ENCODE data around the gene WDR35. TPM values are rescaled to one million over a fixed set of nuclear protein-coding genes. Genes with fewer than 3 reads are reported as not detected.

WDR35 gene
- 7.9 and 9.4 TPM in 2 replicates for total RNA-seq (2014; rRNA removed; shearing (Covaris generic))

DNA sequence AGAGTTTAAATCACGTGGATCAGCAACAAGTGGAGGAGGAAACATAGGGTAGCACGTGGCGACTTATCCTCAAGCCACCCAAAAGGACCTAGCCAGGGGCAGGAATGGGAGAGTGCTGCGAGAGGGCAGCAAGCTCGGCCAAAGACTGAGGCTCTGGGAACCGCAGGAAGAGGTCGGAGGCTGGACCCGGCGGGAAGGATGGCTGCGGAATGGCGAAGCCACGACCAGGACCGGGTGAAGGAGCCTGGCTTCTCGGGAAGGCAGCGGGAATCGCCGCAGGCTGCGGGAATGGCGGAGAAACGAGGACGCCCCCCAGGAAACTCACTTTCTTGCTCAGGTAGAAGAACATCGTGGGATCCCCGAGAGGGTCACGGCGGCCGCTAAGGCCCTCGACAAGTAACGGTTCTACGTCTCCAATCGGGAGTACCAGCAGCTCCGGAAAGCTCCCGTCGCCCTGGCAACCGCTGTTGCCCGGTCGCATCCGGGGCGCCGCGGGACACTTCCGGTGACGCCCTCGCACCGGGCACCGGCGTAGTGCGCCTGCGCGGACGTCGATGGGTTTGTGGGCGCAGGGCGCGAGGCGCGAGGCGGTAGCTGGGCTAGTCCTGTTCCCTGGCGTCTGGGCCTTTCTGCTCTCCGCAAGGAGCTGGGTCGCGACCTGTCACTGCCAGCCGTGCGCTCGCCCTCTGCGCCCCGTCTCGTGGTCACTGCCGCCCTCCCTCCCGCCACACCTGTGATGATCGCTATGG lies at the start of gene WDR35:
WDR35 (minus strand) TSS at position 439 of the 749 bp plus-strand sequence; CDS start at position 349, 90 bp downstream.
- Histone ChIP-seq H3K4me1 (replicated peaks) (peaks cover 14% of the 10 kb centered on the region), H3K36me3 (peaks cover 5% of the 10 kb centered on the region; the same call in 1 of the 2 replicates), H3K9me3 (replicated peaks) (no peaks in the 10 kb centered on the region), H3K4me3 (peak within 1 kb of the TSS; percentile 74), H3K27ac (peak within 1 kb of the TSS; percentile 60), H3K27me3 (replicated peaks) (no peaks in the 10 kb centered on the region)
- DNase-seq (ENCODE audit: low read depth in 1 of 2, low spot score in 2 of 2), result peak; percentile 83 to 91

GRCh38 chr2:20037660-20038059 lies 47.8 kb upstream of the WDR35 start:
- no peak for DNase-seq (ENCODE audit: low read depth in 1 of 2, low spot score in 2 of 2)
- H3K27ac ChIP-seq, result no peak overlapping the region
- no peak overlapping the region for H3K4me3 ChIP-seq
- H3K4me1 ChIP-seq (replicated peaks), result peaks cover 5% of the 10 kb centered on the region
- peaks cover 82% of the 10 kb centered on the region for H3K36me3 ChIP-seq
- no peaks in the 10 kb centered on the region for H3K9me3 ChIP-seq (replicated peaks)
- H3K27me3 ChIP-seq (replicated peaks), result no peaks in the 10 kb centered on the region

DNA sequence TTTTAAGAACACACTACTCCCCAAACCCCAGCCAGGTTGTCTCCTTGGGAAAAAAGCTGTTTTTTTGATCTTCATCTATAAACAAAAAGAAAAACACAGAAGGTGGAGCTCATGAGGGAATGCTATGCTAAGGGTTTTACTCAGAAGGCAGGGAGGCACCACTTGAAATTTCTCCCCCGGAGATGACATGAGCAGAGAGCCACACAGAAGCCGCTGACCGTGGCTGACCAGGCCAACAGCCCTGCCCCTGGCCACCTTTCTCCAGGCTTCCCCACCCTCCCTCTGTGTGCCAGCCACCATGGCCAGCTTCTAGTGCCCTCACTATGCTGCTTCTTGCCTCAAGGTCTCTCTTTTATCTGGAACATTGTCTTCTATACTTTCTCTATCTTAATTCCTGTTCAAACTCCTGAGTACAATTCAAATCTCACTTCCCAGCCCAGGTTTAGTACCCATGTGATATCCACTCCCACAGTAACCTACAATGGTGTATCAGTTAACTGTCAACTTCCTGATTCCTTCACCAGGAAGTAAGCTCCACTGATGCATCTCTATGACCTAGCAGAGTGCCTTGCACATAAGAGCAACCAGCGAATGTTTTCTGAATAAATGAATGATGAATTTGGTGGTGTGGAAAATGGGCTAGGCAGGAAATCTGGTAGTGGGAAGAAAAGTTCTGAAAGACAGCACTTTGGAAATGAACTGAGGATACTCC lies 46.2 kb upstream of the WDR35 start:
- DNase-seq (ENCODE audit: low read depth in 1 of 2, low spot score in 2 of 2), result no peak
- Histone ChIP-seq H3K4me3 (no peak overlapping the region), H3K27me3 (replicated peaks) (no peaks in the 10 kb centered on the region), H3K27ac (no peak overlapping the region), H3K4me1 (replicated peaks) (peaks cover 5% of the 10 kb centered on the region), H3K9me3 (replicated peaks) (no peaks in the 10 kb centered on the region), H3K36me3 (peaks cover 97% of the 10 kb centered on the region)

GRCh38 chr2:20034821-20035220 lies 44.9 kb upstream of the WDR35 start:
- Histone ChIP-seq H3K36me3 (peaks cover 100% of the 10 kb centered on the region), H3K4me3 (no peak overlapping the region), H3K9me3 (replicated peaks) (no peaks in the 10 kb centered on the region), H3K27ac (no peak overlapping the region), H3K27me3 (replicated peaks) (no peaks in the 10 kb centered on the region), H3K4me1 (replicated peaks) (no peaks in the 10 kb centered on the region)
- DNase-seq (ENCODE audit: low read depth in 1 of 2, low spot score in 2 of 2), result no peak

DNA sequence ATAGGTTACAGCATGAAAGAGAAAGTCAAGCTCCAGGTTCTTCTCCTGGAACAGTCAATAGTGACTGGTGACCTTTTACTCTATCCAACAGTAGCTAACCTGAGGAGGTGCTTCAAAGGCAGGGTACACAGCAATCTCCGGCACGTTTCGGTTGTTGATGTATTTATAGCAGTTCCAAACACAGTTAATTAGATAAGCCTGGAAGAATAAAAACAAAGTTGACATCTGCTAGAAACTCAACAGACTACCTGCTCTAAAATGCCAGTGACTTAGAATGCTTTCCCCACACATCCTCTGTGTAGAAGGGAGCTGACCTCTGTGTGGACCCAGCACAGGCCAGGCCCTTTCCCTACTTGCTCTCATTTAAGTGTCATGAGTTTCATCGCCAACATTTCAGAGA lies 44.3 kb upstream of the WDR35 start:
- DNase-seq (ENCODE audit: low read depth in 1 of 2, low spot score in 2 of 2), result no peak
- Histone ChIP-seq H3K27ac (no peak overlapping the region), H3K4me1 (replicated peaks) (no peaks in the 10 kb centered on the region), H3K4me3 (no peak overlapping the region), H3K27me3 (replicated peaks) (no peaks in the 10 kb centered on the region), H3K36me3 (peaks cover 100% of the 10 kb centered on the region), H3K9me3 (replicated peaks) (no peaks in the 10 kb centered on the region)

DNA sequence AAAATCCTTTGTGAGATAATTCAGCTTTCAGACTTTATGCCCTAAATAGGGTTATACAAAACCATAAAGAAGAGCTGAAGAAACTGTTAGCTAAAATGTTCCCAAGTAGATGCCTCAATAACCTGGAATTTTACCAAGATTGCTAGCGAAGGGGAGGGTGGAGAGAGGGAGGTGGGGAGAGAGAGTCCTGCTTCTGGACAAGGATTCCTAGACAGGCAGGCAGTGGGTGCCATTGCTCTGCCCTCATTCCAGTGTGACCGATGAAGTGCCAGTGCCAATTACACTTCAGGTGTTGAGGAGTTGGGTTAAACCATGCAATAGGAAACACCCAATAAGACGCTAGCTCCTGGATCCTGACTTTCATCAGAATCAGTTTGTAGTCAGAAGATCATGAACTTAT lies 43.4 kb upstream of the WDR35 start:
- H3K27ac ChIP-seq, result no peak overlapping the region
- H3K36me3 ChIP-seq, result peaks cover 100% of the 10 kb centered on the region

DNA sequence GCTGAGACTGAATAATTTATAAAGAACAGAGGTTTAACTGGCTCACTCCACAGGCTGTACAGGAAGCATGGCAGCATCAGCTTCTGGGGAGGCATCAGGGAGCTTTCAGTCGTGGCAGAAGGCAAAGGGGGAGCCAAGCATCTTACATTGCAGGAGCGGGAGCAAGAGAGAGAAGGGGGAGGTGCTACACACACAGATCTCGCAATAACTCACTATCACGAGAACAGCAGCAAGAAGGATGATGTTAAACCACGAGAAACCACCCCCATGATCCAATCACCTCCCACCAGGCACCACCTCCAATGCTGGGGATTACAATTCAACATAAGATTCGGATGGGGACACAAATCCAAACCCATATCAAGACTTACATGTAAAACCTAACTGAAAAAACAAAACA lies 40.3 kb upstream of the WDR35 start:
- H3K36me3 ChIP-seq, result peaks cover 81% of the 10 kb centered on the region
- H3K4me3 ChIP-seq, result no peak overlapping the region
- DNase-seq (ENCODE audit: low read depth in 1 of 2, low spot score in 2 of 2), result no peak

More for the DNA sequence above, 43.4 kb upstream of the WDR35 start:
- Histone ChIP-seq H3K9me3 (replicated peaks) (no peaks in the 10 kb centered on the region), H3K4me3 (no peak overlapping the region), H3K4me1 (replicated peaks) (no peaks in the 10 kb centered on the region), H3K27me3 (replicated peaks) (no peaks in the 10 kb centered on the region)
- no peak for DNase-seq (ENCODE audit: low read depth in 1 of 2, low spot score in 2 of 2)

DNA sequence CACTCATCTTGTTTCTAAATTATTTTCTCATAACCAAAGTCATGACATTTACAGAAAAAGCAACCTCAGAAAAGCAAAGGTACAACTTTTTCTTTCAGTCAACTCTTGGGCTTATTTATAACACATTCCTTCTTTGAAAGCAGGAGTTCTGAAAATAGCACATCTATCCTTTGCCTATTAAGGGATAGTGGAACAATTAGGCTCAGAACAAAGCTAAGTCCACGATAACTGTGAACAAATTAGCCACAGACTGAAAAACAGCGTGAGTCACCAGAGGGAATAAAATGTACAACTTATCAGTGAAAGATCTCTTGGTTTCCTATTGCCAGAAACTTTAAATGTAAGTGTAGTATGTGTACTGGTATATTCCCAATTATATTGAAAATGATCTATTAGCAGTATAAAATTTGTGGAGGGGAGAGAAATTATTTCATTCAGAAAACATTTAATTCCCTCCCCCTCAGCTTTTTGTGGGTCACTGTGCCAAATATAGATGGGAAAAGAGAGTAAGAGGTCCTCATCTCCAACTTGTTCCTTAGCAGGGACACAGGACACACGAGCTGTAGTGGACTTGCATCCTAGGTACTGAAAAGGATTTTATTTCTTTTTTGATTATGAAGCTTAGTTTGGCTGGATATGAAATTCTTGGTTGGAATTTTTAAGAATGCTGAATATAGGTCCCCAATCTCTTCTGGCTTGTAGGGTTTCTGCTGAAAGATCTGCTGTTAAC lies 38.0 kb upstream of the WDR35 start:
- DNase-seq (ENCODE audit: low read depth in 1 of 2, low spot score in 2 of 2), result no peak
- H3K27me3 ChIP-seq (replicated peaks), result no peaks in the 10 kb centered on the region
- peaks cover 58% of the 10 kb centered on the region for H3K36me3 ChIP-seq
- no peaks in the 10 kb centered on the region for H3K4me1 ChIP-seq (replicated peaks)
- no peak overlapping the region for H3K4me3 ChIP-seq
- H3K27ac ChIP-seq, result no peak overlapping the region
- H3K9me3 ChIP-seq (replicated peaks), result no peaks in the 10 kb centered on the region

More for the DNA sequence above, 40.3 kb upstream of the WDR35 start:
- Histone ChIP-seq H3K27me3 (replicated peaks) (no peaks in the 10 kb centered on the region), H3K4me1 (replicated peaks) (no peaks in the 10 kb centered on the region), H3K9me3 (replicated peaks) (no peaks in the 10 kb centered on the region), H3K27ac (no peak overlapping the region)

DNA sequence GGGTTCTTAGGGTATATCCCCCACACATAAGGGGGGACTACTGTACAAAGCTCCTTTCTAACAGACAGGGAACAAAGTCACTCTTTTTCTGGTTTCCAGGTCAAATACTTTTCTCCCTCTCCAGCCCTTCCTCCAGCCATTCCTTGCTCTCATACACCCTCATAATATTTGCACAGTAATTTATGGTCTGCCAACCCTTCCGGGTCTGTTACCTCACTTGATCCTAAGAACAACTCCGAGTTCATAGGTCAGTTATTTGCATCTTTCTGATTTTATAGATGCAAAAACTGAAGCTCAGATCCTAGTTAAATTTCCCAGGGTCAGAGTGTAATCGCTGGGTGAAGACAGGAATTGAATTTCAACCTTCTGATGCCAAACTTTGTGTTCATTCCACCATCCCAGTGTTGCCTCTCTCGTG lies 37.4 kb upstream of the WDR35 start:
- H3K9me3 ChIP-seq (replicated peaks), result no peaks in the 10 kb centered on the region
- H3K27ac ChIP-seq, result no peak overlapping the region
- H3K36me3 ChIP-seq, result peaks cover 52% of the 10 kb centered on the region
- no peaks in the 10 kb centered on the region for H3K4me1 ChIP-seq (replicated peaks)
- H3K27me3 ChIP-seq (replicated peaks), result no peaks in the 10 kb centered on the region
- DNase-seq (ENCODE audit: low read depth in 1 of 2, low spot score in 2 of 2), result no peak
- no peak overlapping the region for H3K4me3 ChIP-seq

GRCh38 chr2:20025065-20025786 lies 35.3 kb upstream of the WDR35 start:
- peaks cover 31% of the 10 kb centered on the region for H3K36me3 ChIP-seq
- DNase-seq (ENCODE audit: low read depth in 1 of 2, low spot score in 2 of 2), result no peak
- H3K27ac ChIP-seq, result no peak overlapping the region
- H3K4me1 ChIP-seq (replicated peaks), result no peaks in the 10 kb centered on the region
- H3K4me3 ChIP-seq, result no peak overlapping the region
- H3K27me3 ChIP-seq (replicated peaks), result no peaks in the 10 kb centered on the region
- no peaks in the 10 kb centered on the region for H3K9me3 ChIP-seq (replicated peaks)

DNA sequence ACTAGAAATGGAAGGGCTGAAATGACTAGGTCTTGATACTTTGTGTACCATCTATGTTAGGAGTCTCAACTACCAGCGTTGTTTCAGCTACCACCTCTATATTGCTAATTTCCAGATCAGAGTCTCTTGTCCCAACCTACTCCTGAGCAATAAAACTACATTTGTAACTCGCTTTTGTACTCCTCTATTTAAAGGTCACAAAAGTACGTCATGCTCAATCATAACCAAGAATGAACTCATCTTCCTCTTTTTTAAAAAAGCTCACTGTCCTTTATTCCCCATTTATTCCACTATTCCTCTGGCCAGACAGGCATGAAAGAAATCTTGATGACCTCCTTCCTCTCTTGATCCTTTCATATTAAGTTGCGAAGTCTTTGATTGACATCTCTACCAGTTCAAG lies 33.8 kb upstream of the WDR35 start:
- H3K36me3 ChIP-seq, result peaks cover 16% of the 10 kb centered on the region
- H3K27ac ChIP-seq, result no peak overlapping the region
- H3K27me3 ChIP-seq (replicated peaks), result no peaks in the 10 kb centered on the region

DNA sequence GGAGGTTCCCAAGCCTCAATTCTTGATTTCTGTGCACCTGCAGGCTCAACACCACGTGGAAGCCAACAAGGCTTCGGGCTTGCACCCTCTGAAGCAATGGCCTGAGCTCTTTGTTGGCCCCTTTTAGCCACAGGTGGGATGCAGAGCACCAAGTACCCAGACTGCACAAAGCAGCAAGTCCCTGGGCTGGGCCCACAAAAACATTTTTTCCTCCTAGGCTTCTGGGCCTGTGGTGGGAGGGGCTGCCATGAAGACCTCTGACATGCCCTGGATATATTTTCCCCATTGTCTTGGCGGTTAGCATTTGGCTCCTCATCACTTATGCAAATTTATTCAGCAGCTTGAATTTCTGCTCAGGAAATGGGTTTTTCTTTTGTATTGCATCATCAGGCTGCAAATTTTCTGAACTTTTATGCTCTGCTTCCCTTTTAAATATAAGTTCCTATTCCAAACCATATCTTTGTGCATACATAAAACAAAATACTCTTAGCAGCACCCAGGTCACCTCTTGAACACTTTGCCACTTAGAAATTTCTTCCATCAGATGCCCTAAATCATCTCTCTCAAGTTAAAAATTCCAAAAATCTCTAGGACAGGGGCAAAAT lies 31.6 kb upstream of the WDR35 start:
- no peaks in the 10 kb centered on the region for H3K9me3 ChIP-seq (replicated peaks)
- no peaks in the 10 kb centered on the region; the same call in 1 of the 2 replicates for H3K36me3 ChIP-seq
- H3K4me3 ChIP-seq, result no peak overlapping the region
- H3K4me1 ChIP-seq (replicated peaks), result no peaks in the 10 kb centered on the region
- H3K27me3 ChIP-seq (replicated peaks), result no peaks in the 10 kb centered on the region
- no peak for DNase-seq (ENCODE audit: low read depth in 1 of 2, low spot score in 2 of 2)
- no peak overlapping the region for H3K27ac ChIP-seq

More for the DNA sequence above, 33.8 kb upstream of the WDR35 start:
- no peaks in the 10 kb centered on the region for H3K4me1 ChIP-seq (replicated peaks)
- no peak overlapping the region for H3K4me3 ChIP-seq
- no peak for DNase-seq (ENCODE audit: low read depth in 1 of 2, low spot score in 2 of 2)
- H3K9me3 ChIP-seq (replicated peaks), result no peaks in the 10 kb centered on the region

GRCh38 chr2:20019747-20020146 lies 29.8 kb upstream of the WDR35 start:
- Histone ChIP-seq H3K36me3 (no peaks in the 10 kb centered on the region; the same call in 1 of the 2 replicates), H3K27ac (no peak overlapping the region), H3K27me3 (replicated peaks) (no peaks in the 10 kb centered on the region), H3K4me3 (no peak overlapping the region), H3K9me3 (replicated peaks) (no peaks in the 10 kb centered on the region), H3K4me1 (replicated peaks) (no peaks in the 10 kb centered on the region)
- DNase-seq (ENCODE audit: low read depth in 1 of 2, low spot score in 2 of 2), result no peak
